GM18858 (cell line): ENCODE data around the gene VAC14.

Experiments used
- ATAC-seq: cut with Tn5 transposase; IDR thresholded peaks from one replicate; pipeline ENCODE4 v1.9.1; 2021; ENCODE audit not compliant: unreplicated experiment

Gene VAC14

DNA sequence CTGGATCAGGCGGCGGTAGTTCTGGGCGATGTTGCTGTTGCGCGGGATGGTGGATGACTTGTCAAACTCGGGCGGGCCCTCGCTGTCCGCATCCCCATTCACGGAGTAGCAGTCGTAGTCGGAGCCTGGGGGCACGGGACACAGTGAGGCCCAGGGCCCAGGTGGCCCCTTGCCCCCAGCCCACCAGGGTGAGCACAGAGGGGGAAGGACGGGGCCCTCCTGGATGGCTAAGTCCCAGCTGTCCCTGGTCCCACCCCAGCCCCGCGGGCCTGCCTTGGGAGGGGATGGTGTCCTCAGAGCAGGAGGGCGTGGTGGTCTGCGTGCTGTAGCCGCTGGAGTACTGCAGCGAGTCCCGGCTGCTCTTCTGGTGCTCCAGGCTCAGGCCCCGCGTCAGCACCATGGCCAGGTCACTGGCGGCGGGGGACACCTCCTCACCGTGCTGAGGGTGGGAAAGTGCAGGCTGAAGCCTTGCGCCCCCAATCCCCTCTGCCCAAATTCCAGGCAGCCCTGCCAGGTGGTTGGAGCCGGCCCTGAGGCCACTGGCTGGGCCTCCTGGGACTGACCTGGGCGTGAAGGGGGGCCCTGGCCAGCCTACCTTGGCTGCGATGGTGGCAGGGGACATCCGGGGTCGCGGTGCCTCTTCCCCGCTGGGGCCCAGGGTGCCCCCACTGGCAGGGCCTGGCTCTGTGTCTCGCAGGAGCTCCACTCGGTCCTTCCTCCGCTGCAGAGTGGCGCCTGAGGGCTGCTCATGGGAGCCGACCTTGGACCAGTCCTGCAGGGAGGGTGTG is 136.4 kb downstream of the VAC14 start:
- no peak for ATAC-seq

DNA sequence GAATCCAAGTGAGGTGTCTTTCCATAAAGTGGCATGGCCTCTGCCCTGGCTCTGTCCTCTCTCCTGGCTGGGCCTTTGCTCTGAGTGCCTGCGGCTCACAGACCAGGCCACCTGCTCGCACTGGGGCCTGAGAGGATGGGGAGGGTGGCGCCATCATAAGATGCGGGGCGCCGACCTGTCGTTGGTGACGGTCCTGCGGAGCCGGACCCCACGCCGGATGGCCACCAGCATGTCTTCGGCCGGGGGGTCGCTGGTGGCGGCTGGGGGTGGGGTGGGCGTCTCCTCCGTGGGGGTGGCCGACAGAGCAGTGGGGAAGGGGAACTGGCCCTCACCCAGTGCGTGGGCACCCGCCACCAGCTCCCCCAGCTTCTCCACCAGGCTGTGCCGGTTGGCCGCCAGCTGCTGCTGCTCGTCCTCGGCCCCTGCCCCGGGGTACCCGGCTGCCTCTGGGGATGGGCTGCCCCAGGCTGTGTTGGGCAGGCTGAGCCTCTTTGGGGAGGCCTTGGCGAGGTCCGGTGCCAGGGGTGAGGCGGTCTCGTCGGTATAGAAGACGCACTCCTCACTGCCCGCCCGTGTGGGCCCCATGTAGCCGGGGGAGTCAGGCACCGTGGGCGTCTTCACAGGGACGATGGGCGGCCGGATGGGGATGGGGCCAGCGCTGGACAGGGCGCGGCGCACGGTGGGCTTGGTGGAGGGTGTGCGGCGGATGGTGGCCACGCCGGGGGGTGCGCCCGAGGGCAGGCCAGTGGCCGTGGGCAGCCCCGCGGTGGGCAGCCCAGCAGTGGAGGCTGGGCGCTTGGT is 137.2 kb downstream of the VAC14 start:
- ATAC-seq: no peak

DNA sequence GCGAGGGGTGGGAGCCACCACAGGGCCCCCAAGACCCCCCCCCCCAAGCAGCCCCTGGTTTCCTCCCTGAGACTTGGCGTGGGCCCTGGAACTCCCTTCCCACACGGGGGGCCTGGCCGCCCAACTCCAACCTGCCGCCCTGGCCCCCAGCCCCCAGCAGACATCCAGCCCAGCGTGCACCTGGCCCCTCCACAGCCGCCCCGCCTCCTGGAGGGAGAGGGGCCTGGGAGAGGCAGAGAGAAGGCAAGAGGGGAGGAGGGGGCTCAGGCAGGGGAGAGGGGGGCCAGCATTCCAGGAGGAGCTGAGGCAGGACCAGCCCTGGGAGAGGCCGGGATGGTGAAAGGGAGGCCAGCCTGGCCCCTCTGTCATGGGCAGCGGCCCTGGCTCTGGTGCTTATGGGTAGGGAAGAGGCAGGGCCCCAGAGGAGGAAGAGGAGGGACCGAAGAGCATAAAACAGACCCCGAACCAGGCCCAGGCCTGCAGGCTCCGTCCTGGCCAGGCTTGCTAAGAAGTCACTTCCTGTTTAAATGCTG is 137.9 kb downstream of the VAC14 start:
- no peak for ATAC-seq

DNA sequence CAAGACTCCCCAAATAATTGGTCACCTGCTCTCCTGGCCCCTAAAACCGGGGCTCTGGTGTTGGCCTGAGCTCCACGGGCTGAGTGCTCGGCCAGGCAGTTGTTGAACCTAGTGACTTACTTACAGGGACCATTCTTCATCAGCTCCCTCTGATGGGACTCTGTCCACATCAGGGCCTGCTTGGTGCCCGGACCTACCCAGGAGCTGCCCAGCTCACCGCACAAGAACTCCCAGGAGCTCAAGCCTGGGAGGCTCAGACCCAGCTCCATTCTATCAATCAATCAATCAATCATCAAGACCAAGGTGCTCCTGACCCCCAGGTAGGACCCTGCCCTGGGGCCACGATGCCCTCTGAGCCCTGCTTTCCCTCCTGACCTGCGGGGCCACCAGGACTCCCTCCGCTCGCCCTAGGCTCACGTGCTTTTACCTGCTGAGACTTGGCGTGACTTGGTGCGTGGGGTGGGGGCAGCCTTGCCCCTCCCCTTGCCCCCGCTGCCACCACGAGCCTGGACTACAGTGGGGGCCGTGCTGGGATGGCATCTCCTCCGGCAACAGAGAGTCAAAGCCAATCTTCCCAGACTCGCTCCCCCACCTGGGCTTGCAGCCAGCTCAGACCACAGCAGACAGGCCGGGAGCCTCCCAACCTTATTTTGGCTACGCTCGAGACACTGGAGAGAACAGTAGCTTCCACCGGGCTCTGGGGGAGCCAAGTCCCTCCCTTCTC is 138.9 kb downstream of the VAC14 start:
- no peak for ATAC-seq

DNA sequence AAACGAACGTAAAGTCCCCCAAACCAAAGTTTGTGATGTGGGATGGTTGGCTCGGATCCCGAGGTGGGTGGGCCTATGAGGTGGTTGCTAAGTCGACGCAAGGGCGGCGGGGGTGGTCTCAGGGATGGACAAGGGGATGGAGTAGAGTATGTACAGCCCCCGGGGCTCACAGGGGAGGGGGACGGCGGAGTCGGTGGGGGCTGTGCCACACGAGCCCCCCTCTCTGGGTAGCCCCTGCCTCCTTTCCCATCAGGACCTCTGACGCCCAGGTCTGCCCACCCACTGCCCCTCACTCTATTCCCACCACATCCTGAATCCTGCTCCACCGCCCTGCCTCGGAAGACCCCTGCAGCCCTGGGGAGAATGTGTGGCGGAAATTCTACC is 139.4 kb downstream of the VAC14 start:
- no peak for ATAC-seq

DNA sequence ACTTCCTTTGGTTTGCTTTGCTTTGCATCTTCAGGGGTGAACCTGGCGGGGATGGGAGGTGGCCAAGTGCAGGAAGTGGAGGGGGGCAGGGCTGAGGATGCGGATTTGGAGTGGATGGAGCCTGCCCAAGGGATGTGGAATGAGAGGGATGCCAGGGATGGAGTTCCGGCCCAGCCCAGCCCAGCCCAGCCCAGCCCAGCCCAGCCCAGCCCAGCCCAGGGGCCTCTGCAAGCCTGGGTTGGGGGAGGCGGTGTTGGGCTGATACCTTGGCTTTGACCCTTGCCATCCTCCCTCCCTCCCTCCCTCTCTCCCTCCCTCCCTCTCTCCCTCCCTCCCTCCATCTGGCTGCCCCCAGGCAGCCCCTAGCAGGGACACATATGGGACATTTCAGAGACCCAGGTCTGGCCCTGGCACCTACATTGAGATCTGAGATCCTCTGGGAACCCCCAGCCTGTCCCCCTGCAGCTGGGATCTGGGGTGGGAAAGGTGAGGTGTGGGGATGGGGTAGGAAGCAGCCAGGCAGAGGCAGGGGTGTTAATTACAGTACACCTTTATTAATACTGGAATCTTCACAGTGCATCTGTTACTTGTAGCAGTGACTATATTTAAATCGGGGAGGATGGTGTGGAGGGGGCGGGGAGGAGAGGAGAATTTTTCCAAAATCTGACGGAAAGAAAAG is 140.1 kb downstream of the VAC14 start:
- ATAC-seq: no peak

DNA sequence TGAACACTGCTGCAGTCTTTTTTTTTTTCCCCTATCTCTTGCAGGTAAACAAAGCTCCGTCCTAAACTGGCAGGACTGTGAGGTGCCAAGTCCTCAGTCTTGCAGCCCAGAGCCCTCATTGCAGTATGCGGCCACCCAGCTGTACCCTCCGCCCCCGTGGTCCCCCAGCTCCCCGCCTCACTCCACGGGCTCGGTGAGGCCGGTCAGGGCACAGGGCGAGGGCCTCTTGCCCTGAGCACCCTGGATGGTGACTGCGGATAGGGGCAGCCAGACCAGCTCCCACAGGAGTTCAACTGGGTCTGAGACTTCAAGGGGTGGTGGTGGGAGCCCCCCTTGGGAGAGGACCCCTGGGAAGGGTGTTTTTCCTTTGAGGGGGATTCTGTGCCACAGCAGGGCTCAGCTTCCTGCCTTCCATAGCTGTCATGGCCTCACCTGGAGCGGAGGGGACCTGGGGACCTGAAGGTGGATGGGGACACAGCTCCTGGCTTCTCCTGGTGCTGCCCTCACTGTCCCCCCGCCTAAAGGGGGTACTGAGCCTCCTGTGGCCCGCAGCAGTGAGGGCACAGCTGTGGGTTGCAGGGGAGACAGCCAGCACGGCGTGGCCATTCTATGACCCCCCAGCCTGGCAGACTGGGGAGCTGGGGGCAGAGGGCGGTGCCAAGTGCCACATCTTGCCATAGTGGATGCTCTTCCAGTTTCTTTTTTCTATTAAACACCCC is 140.8 kb downstream of the VAC14 start:
- no peak for ATAC-seq

DNA sequence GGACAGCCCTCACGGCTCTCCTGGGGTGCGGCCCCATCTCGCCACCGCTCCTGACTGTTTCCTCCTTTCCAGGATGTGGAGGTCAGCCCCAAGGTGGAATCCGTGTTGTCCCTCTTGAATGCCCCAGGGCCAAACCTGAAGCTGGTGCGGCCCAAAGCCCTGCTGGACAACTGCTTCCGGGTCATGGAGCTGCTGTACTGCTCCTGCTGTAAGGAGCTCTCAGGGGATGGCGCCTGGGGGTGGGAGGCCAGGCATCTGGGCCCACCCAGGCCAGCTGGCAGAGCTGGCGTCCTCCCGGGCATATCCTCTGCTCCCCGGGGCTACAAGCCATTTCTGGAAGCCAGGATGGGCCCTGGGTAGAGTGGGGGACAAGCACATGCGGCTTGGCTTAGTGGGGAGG is 141.4 kb downstream of the VAC14 start:
- no peak for ATAC-seq

DNA sequence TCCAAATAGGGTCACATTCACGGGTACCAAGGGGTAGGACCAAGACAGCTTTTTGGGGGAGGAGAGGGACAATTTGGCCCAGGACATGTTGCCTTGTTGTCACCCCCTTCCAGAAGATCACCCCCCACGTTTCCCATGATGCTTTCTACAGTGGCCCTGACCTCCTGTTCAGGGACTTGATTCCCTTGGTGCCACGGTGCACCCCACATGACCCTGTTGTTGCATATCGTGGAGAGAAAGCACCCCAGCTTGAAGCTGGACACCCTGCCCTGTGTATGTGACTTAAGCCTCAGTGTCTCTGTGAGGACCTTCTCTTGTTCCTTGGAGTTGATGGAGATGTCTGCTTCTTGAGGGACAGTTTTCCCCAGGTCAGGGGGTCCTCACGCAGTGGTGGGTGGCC is 142.0 kb downstream of the VAC14 start:
- no peak for ATAC-seq

DNA sequence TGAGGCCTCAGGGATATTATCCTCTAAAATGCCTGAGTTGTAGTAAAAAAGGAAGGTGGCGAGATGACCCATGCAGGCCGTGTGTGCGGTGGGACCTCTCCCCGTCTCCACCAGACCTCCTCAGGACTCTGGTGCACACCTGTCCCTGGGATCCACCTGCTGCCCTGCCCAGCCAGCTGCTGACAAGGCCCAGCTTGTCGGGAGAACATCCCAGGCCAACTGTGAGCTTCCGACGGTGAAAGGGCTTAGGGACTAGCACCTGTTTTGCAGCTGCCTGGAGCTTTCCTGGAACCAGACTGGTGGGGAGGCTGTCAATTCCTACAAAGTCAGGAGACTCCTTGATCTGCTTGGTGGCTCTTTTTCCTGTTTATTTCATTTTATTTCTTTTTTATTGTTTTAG is 143.0 kb downstream of the VAC14 start:
- no peak for ATAC-seq

DNA sequence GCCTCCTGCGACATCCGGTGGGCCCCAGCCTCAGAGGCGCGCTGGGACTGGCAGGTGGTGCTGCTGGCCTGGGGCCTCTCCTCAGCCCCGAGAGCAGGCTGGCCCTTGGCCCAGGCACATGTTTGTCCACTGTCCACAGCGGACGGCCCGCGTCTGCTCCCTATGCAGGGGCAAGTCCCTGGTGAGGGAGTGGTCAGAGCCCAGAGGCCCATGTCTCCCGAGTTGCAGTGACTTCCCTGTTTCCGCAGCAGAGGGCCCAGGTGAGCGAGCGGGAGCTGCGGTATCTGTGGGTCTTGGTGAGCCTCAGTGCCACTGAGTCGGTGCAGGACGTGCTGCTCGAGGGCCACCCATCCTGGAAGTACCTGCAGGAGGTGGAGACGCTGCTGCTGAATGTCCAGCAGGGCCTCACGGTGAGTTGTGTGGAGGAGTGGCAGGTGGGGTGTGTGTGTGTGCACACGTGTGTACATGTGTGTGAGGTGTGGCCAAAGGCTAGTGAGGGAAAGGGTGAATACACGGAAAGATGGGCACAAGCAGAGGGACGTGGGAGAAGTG is 144.2 kb downstream of the VAC14 start:
- ATAC-seq: no peak

DNA sequence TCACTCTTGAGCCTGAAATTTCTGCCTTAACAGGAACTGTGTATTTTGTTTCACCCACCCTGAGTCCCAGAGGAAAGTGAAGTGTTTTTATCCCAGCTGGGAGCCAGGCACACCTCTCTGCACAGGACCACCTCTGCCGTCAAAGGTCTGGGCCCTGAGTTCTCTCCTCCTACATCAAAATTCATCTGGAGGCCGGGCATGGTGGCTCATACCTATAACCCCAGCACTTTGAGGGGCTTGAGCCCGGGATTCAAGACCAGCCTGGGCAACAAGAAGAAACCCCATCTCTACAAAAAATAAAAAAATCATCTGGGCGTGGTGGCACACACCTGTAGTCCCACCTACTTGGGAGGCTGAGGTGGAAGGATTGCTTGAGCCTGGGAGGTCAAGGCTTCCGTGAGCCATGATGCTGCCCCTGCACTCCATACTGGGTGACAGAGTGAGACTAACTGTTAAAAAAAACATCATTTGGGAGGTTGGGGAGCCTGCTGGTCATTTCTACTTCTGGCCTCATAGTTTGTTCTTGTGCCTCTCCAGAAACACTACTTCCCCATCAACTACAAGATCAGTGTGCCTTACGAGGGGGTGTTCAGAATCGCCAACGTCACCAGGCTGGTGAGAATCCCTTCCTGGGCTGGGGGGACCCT is 144.8 kb downstream of the VAC14 start:
- no peak for ATAC-seq

DNA sequence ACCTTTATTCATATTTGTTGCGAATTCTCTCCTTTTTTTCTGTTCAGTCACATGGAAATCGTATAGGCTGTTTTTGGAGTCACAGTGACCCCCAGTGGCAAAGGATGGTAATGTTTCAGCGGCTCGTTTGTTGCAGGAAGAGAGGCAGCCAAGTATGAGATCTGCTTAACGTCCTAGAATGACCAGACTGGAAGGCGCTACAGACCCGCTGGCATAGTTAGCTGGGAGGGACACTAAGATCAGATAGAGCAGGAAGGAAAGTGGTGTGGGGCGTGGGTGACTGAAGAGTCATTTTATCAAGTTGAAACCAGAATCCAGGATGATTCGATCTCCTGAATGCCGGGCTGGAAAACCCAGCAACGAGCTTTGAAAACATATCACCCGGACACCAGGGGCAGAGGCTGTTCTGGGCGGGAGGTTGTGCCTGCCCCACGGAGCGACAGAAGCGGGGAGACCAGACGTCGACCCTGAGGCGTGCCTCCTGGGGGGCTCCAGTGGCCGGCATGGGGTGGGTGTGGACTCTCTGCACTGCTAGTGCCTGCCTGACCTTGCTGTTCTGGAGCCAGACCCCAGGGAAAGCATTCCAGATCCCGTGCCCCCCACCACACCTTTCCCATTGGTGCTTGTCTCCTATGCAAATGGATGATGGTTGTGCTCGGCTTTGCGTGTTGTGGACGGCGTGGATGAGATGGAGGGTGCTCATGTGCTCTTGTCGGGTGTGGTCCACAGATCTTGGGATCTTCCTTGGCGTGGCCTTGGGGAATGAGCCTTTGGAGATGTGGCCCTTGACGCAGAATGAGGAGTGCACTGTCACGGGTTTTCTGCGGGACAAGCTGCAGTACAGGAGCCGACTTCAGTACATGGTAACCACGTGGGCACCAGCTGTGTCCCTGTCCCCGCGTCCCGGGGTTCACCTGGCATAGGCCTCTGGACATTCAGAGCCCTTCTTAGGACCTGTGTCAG is 146.9 kb downstream of the VAC14 start:
- ATAC-seq: no peak

DNA sequence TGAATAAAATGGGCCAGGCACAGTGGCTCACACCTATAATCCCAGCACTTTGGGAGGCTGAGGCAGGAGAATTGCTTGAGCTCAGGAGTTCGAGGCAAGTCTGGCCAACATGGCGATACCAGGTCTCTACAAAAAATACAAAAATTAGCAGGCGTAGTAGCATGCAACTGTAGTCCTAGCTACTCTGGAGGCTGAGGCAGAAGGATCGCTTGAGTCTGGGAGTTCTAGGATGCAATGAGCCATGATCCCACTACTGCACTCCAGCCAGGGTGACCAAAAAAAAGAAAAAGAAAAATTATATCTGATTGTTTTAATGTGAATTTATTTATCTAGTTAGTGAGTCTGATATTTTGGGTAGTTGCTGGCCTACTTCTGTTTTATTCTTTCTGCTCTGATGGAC is 147.6 kb downstream of the VAC14 start:
- no peak for ATAC-seq

DNA sequence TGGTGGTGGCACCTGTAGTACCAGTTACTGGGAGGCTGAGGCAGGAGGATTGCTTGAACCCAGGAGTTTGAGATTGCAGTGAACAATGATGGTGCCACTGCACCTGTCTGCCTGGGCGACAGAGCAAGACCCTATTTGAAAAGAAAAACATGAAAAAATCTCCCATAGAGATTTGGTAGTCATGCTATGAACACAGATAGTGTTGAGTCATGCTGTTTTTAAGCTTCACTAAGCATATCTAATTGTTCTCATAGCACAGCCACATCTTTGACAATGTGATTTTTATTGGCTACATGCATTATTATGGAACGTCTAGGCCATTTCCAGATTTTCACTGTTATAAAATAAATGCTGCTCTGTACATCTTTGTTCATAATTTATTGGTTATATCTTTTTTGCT is 148.6 kb downstream of the VAC14 start:
- ATAC-seq: no peak

DNA sequence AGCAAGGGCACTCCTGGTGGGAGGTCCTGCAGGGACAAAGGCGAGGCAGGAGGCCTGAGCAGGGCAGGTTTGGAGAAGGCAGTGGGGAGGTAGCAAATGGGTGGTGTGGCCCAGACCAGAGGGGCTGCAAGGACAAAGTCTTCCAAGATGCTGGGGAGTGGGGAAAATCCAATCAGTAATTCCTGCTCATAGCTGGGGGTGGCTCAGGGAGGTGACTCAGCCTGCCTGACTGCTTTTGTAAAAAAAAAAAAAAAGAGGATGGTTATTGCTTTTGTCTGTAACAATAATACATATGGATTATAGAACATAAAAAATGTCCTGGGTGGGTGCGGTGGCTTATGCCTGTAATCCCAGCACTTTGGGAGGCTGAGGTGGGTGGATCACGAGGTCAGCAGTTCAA is 149.4 kb downstream of the VAC14 start:
- ATAC-seq: no peak

DNA sequence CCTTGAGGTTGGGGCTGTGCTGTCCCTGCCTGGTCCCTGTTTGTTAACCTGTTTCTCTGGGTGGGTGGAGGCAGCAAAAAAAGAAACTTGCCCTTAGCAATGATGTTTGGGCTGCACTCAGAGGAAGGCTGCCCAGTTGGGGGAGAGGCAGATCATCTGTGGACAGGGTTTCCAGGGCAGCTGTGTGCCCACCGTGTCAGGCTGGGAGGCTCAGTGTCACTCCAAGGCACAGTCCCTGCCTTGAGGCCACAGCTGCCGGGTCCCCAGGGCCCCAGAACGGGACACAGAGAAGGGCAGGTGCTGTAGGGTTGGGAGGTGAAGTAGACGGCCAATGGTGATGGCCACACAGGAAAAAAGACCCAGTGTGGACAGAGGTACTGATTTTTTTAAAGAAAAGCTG is 150.7 kb downstream of the VAC14 start:
- ATAC-seq: no peak

DNA sequence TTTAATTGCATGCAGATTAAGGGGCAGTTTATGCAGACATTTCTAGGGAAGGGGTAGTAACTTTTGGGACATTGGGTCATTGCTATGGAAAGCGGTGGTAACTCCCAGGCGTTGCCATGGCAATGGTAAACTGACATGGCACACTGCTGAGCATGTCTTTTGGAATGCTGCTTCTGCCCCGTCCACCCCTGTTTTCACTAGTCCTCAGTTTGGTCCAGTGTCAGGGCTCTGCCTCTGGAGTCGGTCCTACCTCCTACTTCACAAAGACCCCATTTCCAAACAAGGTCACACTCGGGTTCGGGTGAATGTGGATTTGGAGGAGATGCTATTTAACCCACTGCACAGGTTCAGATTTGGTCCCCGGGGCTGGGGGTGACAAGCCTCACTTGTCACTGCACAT is 151.7 kb downstream of the VAC14 start:
- ATAC-seq: no peak
